Astrocyte (in vitro differentiated cells and primary cell): Measurements from ENCODE around the gene ARHGAP26. TPM values are rescaled to one million over a fixed set of nuclear protein-coding genes. Genes with fewer than 3 reads are reported as not detected.

Source experiments
- DNase-seq: peaks from one replicate; pipeline ENCODE4 v3.0.0-alpha.2; 2010; ENCODE audit warnings: low read depth
- FAIRE-seq: peaks from 2 replicates; lab custom pipeline; 2011; peaks lifted over from hg19 to GRCh38; lab: Jason Lieb, UNC
- H2AFZ ChIP-seq: 2 replicates; pipeline ENCODE4 v1.6.0; 2012; ENCODE audit warnings: low read depth, low read length, inconsistent platforms
- H3K27ac ChIP-seq: 2 replicates; pipeline ENCODE4 v1.5.1; 2011; ENCODE audit warnings: low read depth, low read length, inconsistent platforms
- H3K27me3 ChIP-seq: 2 replicates; pipeline ENCODE4 v1.6.0; 2011; ENCODE audit warnings: low read length, inconsistent platforms; ENCODE audit not compliant: insufficient read depth
- H3K36me3 ChIP-seq: 2 replicates; pipeline ENCODE4 v1.5.1; 2011; ENCODE audit warnings: low read length, inconsistent platforms; ENCODE audit not compliant: insufficient read depth
- H3K4me1 ChIP-seq: 2 replicates; pipeline ENCODE4 v1.5.1; 2011; ENCODE audit warnings: low read length, inconsistent platforms; ENCODE audit not compliant: insufficient read depth
- H3K4me2 ChIP-seq: 2 replicates; pipeline ENCODE4 v1.6.0; 2012; ENCODE audit warnings: low read length, inconsistent platforms
- H3K4me3 ChIP-seq: 2 replicates; pipeline ENCODE4 v1.5.1; 2011; ENCODE audit warnings: low read depth, mild to moderate bottlenecking, low read length, inconsistent platforms; ENCODE audit not compliant: insufficient read depth
- H3K79me2 ChIP-seq: 2 replicates; pipeline ENCODE4 v1.6.0; 2012; ENCODE audit warnings: mild to moderate bottlenecking, low read length, inconsistent platforms; ENCODE audit not compliant: insufficient read depth
- H3K9ac ChIP-seq: 2 replicates; pipeline ENCODE4 v1.6.0; 2012; ENCODE audit warnings: mild to moderate bottlenecking, low read length, inconsistent platforms
- H3K9me3 ChIP-seq: 2 replicates; pipeline ENCODE4 v1.5.1; 2012; ENCODE audit warnings: low read depth, mild to moderate bottlenecking, low read length, inconsistent platforms; ENCODE audit not compliant: insufficient read depth
- H4K20me1 ChIP-seq: 2 replicates; pipeline ENCODE4 v1.6.0; 2012; ENCODE audit warnings: low read length, inconsistent platforms; ENCODE audit not compliant: insufficient read depth
- H3K27ac Mint-ChIP-seq: one replicate; pipeline ENCODE4 v1.8.0; 2021; ENCODE audit warnings: mild to moderate bottlenecking, mixed read lengths; ENCODE audit not compliant: unreplicated experiment
- H3K27me3 Mint-ChIP-seq: one replicate; pipeline ENCODE4 v1.8.0; 2021; ENCODE audit warnings: low read depth, mixed read lengths; ENCODE audit not compliant: unreplicated experiment
- H3K36me3 Mint-ChIP-seq: one replicate; pipeline ENCODE4 v1.8.0; 2021; ENCODE audit warnings: low read depth, mixed read lengths; ENCODE audit not compliant: unreplicated experiment
- H3K4me1 Mint-ChIP-seq: one replicate; pipeline ENCODE4 v1.8.0; 2021; ENCODE audit warnings: low read depth, mixed read lengths; ENCODE audit not compliant: unreplicated experiment
- H3K4me3 Mint-ChIP-seq: one replicate; pipeline ENCODE4 v1.8.0; 2021; ENCODE audit warnings: mild to moderate bottlenecking, moderate library complexity, mixed read lengths; ENCODE audit not compliant: unreplicated experiment
- H3K9me3 Mint-ChIP-seq: one replicate; pipeline ENCODE4 v1.8.0; 2021; ENCODE audit warnings: mild to moderate bottlenecking, mixed read lengths; ENCODE audit not compliant: unreplicated experiment
- CTCF ChIP-seq: IDR thresholded peaks from 2 replicates; pipeline ENCODE4 v1.5.1; 2011; ENCODE audit warnings: low read depth, mild to moderate bottlenecking, inconsistent platforms, low read length, moderate library complexity; ENCODE audit not compliant: insufficient read depth
- EZH2 ChIP-seq: IDR thresholded peaks from 2 replicates; pipeline ENCODE4 v1.6.1; 2012; ENCODE audit warnings: mild to moderate bottlenecking, low read length, inconsistent platforms; ENCODE audit not compliant: insufficient read depth
- total RNA-seq: library from RNA; stranded (reverse); gene quantifications from 2 replicates; pipeline ENCODE4 v1.2.1, GENCODE V29; 2021

ARHGAP26 gene
- total RNA-seq, 1 donor from 2014 or later: 5.6 TPM

- no peaks in the 10 kb centered on the region for H3K36me3 Mint-ChIP-seq
- peak overlapping the region; percentile 36 for H3K27ac Mint-ChIP-seq
- no peaks in the 10 kb centered on the region for H3K9me3 Mint-ChIP-seq
- Histone ChIP-seq H2AFZ (peak overlapping the region; percentile 51), H3K4me3 (no peak overlapping the region), H3K4me1 (no peaks in the 10 kb centered on the region), H3K9me3 (no peaks in the 10 kb centered on the region), H4K20me1 (no peaks in the 10 kb centered on the region), H3K9ac (no peak overlapping the region), H3K4me2 (peak overlapping the region; percentile 57), H3K79me2 (no peaks in the 10 kb centered on the region), H3K27me3 (no peaks in the 10 kb centered on the region), H3K36me3 (no peaks in the 10 kb centered on the region), H3K27ac (no peak overlapping the region)
- DNase-seq (peak; percentile 70), FAIRE-seq (no peak)
- TF ChIP-seq EZH2 (no peak), CTCF (peak; percentile 69)
- H3K4me1 Mint-ChIP-seq: peaks cover 14% of the 10 kb centered on the region
- H3K4me3 Mint-ChIP-seq: peak overlapping the region; percentile 12
- H3K27me3 Mint-ChIP-seq: peaks cover 17% of the 10 kb centered on the region
Measured at GRCh38 chr5:142866563-142867275, 96.5 kb downstream of the ARHGAP26 start.

- H4K20me1 ChIP-seq: no peaks in the 10 kb centered on the region
- Mint-ChIP-seq H3K27ac (no peak overlapping the region), H3K27me3 (peaks cover 11% of the 10 kb centered on the region), H3K4me1 (peaks cover 19% of the 10 kb centered on the region), H3K36me3 (no peaks in the 10 kb centered on the region), H3K4me3 (no peak overlapping the region), H3K9me3 (no peaks in the 10 kb centered on the region)
- no peak overlapping the region for H3K4me2 ChIP-seq
- H3K27ac ChIP-seq: no peak overlapping the region
- no peaks in the 10 kb centered on the region for H3K79me2 ChIP-seq
- H3K36me3 ChIP-seq: no peaks in the 10 kb centered on the region
- DNase-seq (no peak), FAIRE-seq (no peak)
- H2AFZ ChIP-seq: no peak overlapping the region
- TF ChIP-seq CTCF (no peak), EZH2 (no peak)
- no peaks in the 10 kb centered on the region for H3K9me3 ChIP-seq
- no peaks in the 10 kb centered on the region for H3K27me3 ChIP-seq
- H3K9ac ChIP-seq: no peak overlapping the region
- peaks cover 10% of the 10 kb centered on the region for H3K4me1 ChIP-seq
- H3K4me3 ChIP-seq: no peak overlapping the region
Measured at GRCh38 chr5:142869886-142870285, 99.7 kb downstream of the ARHGAP26 start.
